Measurements from ENCODE around the gene GRIA4. TPM values are rescaled to one million over a fixed set of nuclear protein-coding genes. Genes with fewer than 3 reads are reported as not detected.

The GRIA4 gene
- total RNA-seq, 4 donors from 2014 or later = not detected

DNA sequence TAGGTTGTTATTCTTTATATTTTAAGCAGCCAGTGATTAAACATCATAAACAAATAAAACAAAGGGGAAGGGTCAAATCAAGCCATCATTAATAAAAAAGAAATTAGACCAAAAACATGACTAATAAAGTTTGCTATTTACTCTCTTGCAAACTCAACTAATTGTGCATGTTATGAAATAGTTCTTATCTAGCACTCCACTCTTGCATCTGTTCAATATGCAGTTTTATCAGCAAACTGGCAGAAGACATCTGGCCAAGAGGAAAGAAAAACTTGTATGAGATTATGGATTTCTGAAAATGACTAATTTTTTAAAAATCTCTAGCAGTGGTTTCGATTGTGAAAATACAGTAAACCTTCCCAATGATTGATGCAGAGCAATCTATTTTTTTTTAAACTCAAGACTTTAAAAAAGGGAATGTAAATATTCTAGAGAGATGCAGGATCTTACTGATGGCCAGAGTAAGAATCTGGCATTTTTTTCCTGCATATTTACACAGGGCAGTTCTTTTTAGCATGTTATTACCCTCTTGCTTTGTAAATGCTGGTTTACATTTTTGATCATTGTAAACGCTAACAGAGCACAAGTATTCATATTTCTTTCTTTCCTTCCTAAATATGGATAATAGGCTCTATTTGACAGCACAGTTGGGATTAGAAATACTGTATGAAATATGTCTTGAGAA is 83.3 kb downstream of the GRIA4 start:
- ATAC-seq (ENCODE audit: low FRiP score) (no peak), DNase-seq (ENCODE audit: low spot score) (no peak)
- TF ChIP-seq, protein P1, sequence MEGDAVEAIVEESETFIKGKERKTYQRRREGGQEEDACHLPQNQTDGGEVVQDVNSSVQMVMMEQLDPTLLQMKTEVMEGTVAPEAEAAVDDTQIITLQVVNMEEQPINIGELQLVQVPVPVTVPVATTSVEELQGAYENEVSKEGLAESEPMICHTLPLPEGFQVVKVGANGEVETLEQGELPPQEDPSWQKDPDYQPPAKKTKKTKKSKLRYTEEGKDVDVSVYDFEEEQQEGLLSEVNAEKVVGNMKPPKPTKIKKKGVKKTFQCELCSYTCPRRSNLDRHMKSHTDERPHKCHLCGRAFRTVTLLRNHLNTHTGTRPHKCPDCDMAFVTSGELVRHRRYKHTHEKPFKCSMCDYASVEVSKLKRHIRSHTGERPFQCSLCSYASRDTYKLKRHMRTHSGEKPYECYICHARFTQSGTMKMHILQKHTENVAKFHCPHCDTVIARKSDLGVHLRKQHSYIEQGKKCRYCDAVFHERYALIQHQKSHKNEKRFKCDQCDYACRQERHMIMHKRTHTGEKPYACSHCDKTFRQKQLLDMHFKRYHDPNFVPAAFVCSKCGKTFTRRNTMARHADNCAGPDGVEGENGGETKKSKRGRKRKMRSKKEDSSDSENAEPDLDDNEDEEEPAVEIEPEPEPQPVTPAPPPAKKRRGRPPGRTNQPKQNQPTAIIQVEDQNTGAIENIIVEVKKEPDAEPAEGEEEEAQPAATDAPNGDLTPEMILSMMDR (IDR thresholded peaks at IDR 0.05) = no peak

DNA sequence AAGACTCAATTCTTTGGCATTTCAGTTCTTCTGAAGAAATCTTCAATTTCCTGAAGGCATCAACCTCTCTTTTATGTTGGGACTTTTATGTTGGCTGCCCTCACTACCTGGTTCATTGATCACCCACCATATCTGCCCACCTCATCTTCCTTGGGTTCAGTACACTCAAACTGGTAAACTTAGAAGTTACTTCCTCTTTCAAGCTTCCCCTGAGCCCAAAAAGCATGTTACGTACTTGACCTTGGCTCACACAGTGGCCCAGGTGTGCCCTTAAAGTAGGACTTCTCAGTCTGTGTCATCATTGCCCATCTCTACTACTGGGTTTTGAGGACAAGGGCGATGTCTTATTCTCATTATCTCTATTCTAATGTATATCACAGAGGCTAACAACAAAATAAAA is 86.1 kb downstream of the GRIA4 start:
- ATAC-seq (ENCODE audit: low FRiP score) = no peak
- no peak for DNase-seq (ENCODE audit: low spot score)
- TF ChIP-seq, protein P1 (IDR thresholded peaks at IDR 0.05) = no peak

DNA sequence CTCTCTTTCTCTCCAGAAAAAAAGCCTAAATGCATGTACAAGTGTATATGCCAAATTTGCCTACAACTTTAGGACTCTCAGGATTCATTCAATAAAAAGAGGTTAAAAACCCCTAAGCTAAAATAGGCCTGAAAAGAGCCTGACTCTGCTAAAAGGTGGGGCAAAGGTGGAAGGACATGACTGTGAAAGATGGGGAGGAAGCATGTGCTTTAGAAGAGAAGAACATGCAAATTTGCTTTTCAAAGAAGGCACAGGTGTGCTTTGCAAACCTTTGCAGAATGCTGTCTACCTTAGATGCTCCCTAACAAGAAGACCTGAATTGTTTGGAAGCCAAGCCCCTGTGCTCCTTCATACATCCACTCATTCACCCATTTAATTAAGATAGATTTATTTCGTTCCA is 87.4 kb downstream of the GRIA4 start:
- DNase-seq (ENCODE audit: low spot score) (no peak), ATAC-seq (ENCODE audit: low FRiP score) (no peak)
- TF ChIP-seq, protein P1 (IDR thresholded peaks at IDR 0.05) = no peak

DNA sequence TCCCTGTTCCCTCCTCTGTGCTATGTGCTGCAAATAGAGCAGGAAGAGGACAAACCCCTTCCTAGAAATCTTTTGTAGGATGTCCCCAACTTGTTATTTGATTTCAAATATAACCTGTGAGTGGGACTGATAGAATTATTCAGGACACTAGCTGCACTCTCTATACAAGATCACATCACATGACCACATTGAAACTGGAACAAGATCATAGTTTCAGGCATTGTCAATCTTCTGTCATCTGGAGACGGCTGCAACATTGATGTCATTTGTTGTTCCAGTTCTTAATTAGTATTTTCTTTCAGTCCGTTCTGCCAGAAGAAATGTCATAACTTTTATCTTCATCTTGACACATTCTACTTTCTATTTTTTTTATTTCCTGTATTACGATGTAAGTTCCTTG is 89.3 kb downstream of the GRIA4 start:
- DNase-seq (ENCODE audit: low spot score) = no peak
- ATAC-seq (ENCODE audit: low FRiP score) = no peak
- TF ChIP-seq, protein P1 (IDR thresholded peaks at IDR 0.05) = no peak

DNA sequence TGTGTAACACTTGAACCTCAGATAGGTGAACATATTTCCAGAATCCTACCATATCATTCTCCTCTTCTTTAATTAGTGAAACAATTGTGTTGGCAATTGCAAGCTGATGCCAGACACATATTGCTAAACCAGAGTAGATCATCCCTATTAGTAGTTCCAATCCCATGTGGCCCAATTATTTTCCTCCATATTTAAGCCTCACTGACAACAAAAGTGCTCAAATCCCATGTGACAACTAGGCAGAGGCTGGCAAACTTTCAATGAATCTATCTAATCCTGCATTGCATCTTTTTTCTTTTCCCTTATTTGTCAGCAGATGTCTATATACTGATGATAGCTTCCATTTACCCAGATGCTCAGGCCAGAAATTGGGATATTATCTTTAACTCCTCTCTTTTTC is 90.4 kb downstream of the GRIA4 start:
- TF ChIP-seq, protein P1 (IDR thresholded peaks at IDR 0.05) = no peak
- DNase-seq (ENCODE audit: low spot score) = no peak
- no peak for ATAC-seq (ENCODE audit: low FRiP score)

DNA sequence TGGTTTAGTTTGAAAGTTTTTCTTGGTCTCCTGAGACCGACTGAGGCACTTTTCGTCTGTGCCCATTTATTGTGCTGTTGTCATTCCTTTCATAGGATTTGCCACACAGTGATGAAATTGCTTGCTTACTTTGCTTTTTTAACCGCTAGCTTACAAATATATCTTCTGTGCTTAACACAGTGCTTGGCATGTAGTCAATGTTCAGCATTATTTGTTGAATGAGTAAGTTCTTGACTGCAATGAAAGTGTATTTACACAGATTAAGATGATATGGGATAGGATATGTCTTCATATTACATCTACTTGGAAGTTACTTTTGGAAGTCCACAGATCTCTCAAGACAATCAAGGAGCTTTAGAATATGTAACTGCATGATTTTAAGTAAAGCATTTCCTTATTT is 91.2 kb downstream of the GRIA4 start:
- ATAC-seq (ENCODE audit: low FRiP score) (no peak), DNase-seq (ENCODE audit: low spot score) (no peak)
- TF ChIP-seq, protein P1 (IDR thresholded peaks at IDR 0.05) = no peak

DNA sequence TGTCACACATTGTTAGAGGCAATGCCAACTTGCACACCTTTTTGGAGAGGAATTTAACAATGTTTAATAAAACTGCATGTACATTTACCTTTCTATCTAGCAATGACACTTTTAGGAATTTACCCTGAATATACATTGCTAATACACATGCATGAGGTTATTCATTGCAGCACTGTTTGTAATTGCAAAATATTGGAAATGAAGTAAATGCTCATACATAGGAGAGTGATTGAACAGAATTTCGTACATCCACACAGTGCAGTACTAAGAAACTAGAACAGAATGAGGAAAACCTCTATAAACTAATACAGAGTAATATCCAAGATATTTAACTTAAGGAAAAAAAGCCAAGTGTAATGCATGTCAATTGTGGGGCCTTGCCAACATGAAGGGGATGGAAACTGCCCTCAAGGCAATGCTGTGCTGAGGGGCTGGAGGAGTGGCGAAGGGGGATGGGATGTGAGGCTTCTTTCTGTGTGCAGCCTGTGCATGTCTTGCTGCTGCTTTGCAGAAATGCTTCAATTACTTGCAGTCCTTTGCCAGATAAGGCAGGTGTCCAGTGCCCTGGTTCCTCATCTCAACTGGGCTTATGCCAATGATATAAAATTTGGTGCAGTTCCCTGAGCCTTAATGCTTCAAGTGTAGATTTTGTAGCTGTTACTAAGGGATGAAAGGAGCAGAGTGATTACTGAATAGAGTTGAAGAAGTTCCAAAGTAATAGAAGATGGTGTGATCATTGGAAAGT is 96.1 kb downstream of the GRIA4 start:
- no peak for ATAC-seq (ENCODE audit: low FRiP score)
- no peak for DNase-seq (ENCODE audit: low spot score)
- TF ChIP-seq, protein P1 (IDR thresholded peaks at IDR 0.05) = no peak
